RWPE2 (cell line): ENCODE measurements around the gene ANKS6.

Source experiments
- ATAC-seq: fragments of 200-7000 bp; cut with Tn5 transposase; 3 replicates; pipeline ENCODE4 v1.9.1; 2021; ENCODE audit warnings: low read depth
- DNase-seq: peaks from one replicate; pipeline ENCODE4 v3.0.0-alpha.2; 2020; ENCODE audit warnings: low spot score
- H3K27ac ChIP-seq: fragments of 450-650 bp; 2 replicates; pipeline ENCODE4 v1.5.1; 2017; ENCODE audit warnings: mild to moderate bottlenecking; ENCODE audit not compliant: poor library complexity, severe bottlenecking
- H3K27me3 ChIP-seq: fragments of 250-450 bp; sonication (Bioruptor Pico); 2 replicates; pipeline ENCODE4 v1.5.1; 2021; ENCODE audit warnings: mild to moderate bottlenecking, moderate library complexity; ENCODE audit not compliant: insufficient read depth, poor library complexity, severe bottlenecking
- H3K36me3 ChIP-seq: fragments of 250-450 bp; sonication (Bioruptor Pico); 2 replicates; pipeline ENCODE4 v1.5.1; 2020; ENCODE audit warnings: low read depth, mild to moderate bottlenecking, moderate library complexity
- H3K4me1 ChIP-seq: fragments of 250-450 bp; sonication (Bioruptor Pico); 2 replicates; pipeline ENCODE4 v1.5.1; 2021; ENCODE audit warnings: mild to moderate bottlenecking, moderate library complexity; ENCODE audit not compliant: insufficient read depth, poor library complexity, severe bottlenecking
- H3K4me3 ChIP-seq: fragments of 250-450 bp; sonication (Bioruptor Pico); 2 replicates; pipeline ENCODE4 v1.5.1; 2021; ENCODE audit warnings: mild to moderate bottlenecking, moderate library complexity; ENCODE audit not compliant: severe bottlenecking
- H3K9me3 ChIP-seq: fragments of 250-450 bp; sonication (Bioruptor Pico); 2 replicates; pipeline ENCODE4 v1.5.1; 2021; ENCODE audit warnings: mild to moderate bottlenecking, moderate library complexity; ENCODE audit not compliant: severe bottlenecking
- TF ChIP-seq, protein P1 (sequence below): fragments of 450-650 bp; IDR thresholded peaks from one replicate; pipeline ENCODE4 v1.5.1; 2017; ENCODE audit warnings: mild to moderate bottlenecking, moderate library complexity; ENCODE audit not compliant: poor library complexity, severe bottlenecking

Gene ANKS6

GRCh38 chr9:98821831-98822230, 25.5 kb upstream of the ANKS6 start:
- Histone ChIP-seq H3K36me3 (no peaks in the 10 kb centered on the region), H3K4me1 (no peaks in the 10 kb centered on the region), H3K9me3 (no peaks in the 10 kb centered on the region), H3K27ac (no peak overlapping the region), H3K4me3 (no peak overlapping the region), H3K27me3 (no peaks in the 10 kb centered on the region)
- DNase-seq (no peak), ATAC-seq (no peak)
- TF ChIP-seq, protein P1, sequence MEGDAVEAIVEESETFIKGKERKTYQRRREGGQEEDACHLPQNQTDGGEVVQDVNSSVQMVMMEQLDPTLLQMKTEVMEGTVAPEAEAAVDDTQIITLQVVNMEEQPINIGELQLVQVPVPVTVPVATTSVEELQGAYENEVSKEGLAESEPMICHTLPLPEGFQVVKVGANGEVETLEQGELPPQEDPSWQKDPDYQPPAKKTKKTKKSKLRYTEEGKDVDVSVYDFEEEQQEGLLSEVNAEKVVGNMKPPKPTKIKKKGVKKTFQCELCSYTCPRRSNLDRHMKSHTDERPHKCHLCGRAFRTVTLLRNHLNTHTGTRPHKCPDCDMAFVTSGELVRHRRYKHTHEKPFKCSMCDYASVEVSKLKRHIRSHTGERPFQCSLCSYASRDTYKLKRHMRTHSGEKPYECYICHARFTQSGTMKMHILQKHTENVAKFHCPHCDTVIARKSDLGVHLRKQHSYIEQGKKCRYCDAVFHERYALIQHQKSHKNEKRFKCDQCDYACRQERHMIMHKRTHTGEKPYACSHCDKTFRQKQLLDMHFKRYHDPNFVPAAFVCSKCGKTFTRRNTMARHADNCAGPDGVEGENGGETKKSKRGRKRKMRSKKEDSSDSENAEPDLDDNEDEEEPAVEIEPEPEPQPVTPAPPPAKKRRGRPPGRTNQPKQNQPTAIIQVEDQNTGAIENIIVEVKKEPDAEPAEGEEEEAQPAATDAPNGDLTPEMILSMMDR: no peak

DNA sequence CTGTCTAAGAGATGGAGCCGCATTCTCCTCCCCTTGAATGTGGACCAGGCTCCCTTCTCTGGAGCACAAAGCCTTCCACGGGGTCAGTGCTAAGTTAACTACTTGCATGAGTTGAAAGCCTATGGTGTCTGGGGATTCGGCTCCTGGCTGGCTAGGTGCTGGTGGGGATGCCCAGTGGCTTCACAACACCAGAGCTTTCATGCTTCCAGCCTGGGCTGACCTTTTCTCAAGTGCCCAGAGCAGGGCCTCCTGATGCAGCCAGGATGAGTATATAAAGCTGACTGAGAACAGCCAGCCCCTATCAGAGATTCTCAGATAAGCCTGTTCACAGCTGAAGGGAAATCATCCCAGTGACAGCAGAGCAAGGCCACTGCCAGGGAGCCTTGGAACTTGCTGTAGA, 22.9 kb upstream of the ANKS6 start:
- no peak for ATAC-seq
- no peaks in the 10 kb centered on the region for H3K27me3 ChIP-seq
- TF ChIP-seq, protein P1: no peak
- H3K4me3 ChIP-seq: no peak overlapping the region
- no peaks in the 10 kb centered on the region for H3K9me3 ChIP-seq
- H3K36me3 ChIP-seq: no peaks in the 10 kb centered on the region
- no peak overlapping the region for H3K27ac ChIP-seq
- no peaks in the 10 kb centered on the region for H3K4me1 ChIP-seq
- DNase-seq: no peak

DNA sequence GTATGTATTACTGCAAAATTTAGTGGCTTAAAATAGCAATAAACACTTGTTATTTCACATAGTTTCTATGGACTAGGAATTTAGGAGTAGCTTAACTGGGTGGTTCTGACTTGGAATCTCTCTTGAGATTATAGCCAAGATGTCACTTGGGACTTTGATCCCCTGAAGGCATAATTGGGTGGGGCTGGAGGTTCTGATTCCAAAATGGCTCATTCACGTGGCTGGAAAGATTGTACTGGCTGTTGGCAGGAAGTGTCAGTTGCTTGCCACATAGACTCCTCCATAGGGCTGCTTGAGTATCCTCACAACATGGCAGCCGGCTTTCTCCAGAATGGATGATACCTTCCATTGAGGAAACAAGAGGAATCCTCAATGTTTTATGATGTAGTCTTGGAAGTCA, 22.4 kb upstream of the ANKS6 start:
- TF ChIP-seq, protein P1: no peak
- no peak for DNase-seq
- H3K27ac ChIP-seq: no peak overlapping the region
- ATAC-seq: no peak
- no peaks in the 10 kb centered on the region for H3K9me3 ChIP-seq
- H3K27me3 ChIP-seq: no peaks in the 10 kb centered on the region
- H3K4me3 ChIP-seq: no peak overlapping the region
- no peaks in the 10 kb centered on the region for H3K4me1 ChIP-seq
- H3K36me3 ChIP-seq: no peaks in the 10 kb centered on the region

- Histone ChIP-seq H3K27ac (no peak overlapping the region), H3K27me3 (no peaks in the 10 kb centered on the region), H3K36me3 (no peaks in the 10 kb centered on the region), H3K4me3 (no peak overlapping the region), H3K4me1 (peaks cover 5% of the 10 kb centered on the region), H3K9me3 (no peaks in the 10 kb centered on the region)
- no peak for ATAC-seq
- no peak for DNase-seq
- TF ChIP-seq, protein P1: no peak
These were observed 19.1 kb upstream of the ANKS6 start for GRCh38 chr9:98815391-98815951.

DNA sequence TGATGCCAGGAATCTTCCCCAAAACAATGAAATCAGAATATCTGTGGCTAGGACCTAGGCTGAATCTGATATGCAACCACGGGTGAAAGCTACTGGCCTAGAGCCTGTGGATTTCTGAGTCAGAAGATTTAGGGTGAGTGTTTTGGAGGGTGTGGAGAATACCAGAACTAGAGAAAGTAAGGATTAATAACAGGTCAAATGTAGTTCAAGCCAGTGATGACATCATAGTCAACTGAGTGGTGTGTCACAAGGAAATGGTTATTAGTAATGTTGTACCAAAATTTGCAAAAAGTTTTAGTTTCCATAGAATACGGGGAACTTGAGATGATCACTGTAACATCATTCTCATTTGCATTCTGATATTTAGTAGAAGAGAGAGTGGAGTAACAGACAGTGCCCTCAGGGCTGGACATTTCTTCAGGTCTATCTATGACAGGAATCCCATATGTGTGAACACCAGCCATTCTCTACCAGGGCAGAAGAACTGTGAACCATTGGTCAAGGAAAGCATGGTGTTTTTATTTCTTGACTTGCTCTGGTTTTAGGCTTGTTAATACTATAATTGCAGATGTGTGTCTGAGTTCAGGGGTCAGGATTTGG, 14.8 kb upstream of the ANKS6 start:
- DNase-seq: no peak
- no peaks in the 10 kb centered on the region for H3K9me3 ChIP-seq
- H3K4me3 ChIP-seq: no peak overlapping the region
- TF ChIP-seq, protein P1: no peak
- no peak overlapping the region for H3K27ac ChIP-seq
- no peaks in the 10 kb centered on the region for H3K36me3 ChIP-seq
- peak; percentile 83 for ATAC-seq
- no peaks in the 10 kb centered on the region for H3K27me3 ChIP-seq
- H3K4me1 ChIP-seq: peaks cover 8% of the 10 kb centered on the region
